ENCODE results near the gene CNST. TPM values are rescaled to one million over a fixed set of nuclear protein-coding genes. Genes with fewer than 3 reads are reported as not detected.
A peak's percentile ranks its signal among the peaks of the same experiment; 100 is the strongest.

CNST gene
- total and polyA plus RNA-seq, 2 of the 13 experiments (the other 11 are each of a cell fraction or from before 2014, with no cell fraction given) = 6.3 to 12.4 TPM

- peak; percentile 59 for TF ChIP-seq PATZ1 (CRISPR knock-in tag; IDR thresholded peaks at IDR 0.05)
- TF ChIP-seq NFE2L2 (IDR thresholded peaks at IDR 0.05; ENCODE audit: low read length) = no peak
- no peak for TF ChIP-seq ZNF20 (CRISPR knock-in tag; IDR thresholded peaks at IDR 0.05)
- peak; percentile 89 for TF ChIP-seq KDM6A (CRISPR knock-in tag; IDR thresholded peaks at IDR 0.05; ENCODE audit: low read depth)
- TF ChIP-seq ZNF329 (CRISPR knock-in tag; IDR thresholded peaks at IDR 0.05; ENCODE audit: low read depth) = no peak
- TF ChIP-seq PRDM10 (CRISPR knock-in tag; IDR thresholded peaks at IDR 0.05; ENCODE audit: low read depth) = no peak
- TF ChIP-seq MBD4 (IDR thresholded peaks at IDR 0.05; ENCODE audit: borderline replicate concordance, low read length) = peak; percentile 91; the same call in 1 of the 2 replicates
- peak; percentile 42; the same call in 1 of the 2 replicates for TF ChIP-seq ZSCAN5A (CRISPR knock-in tag; IDR thresholded peaks at IDR 0.05; ENCODE audit: borderline replicate concordance)
- no peak for TF ChIP-seq ATF5 (CRISPR knock-in tag; IDR thresholded peaks at IDR 0.05; ENCODE audit: low read depth)
- no peak for TF ChIP-seq LBX2 (CRISPR knock-in tag; IDR thresholded peaks at IDR 0.05; ENCODE audit: borderline replicate concordance)
- TF ChIP-seq ATM (IDR thresholded peaks at IDR 0.05; ENCODE audit: borderline replicate concordance) = no peak
- TF ChIP-seq MYNN (CRISPR knock-in tag; IDR thresholded peaks at IDR 0.05; ENCODE audit: low read depth) = no peak
- peak; percentile 99 for TF ChIP-seq HNF4A (CRISPR knock-in tag; IDR thresholded peaks at IDR 0.05)
- TF ChIP-seq KAT7 (CRISPR knock-in tag; IDR thresholded peaks at IDR 0.05; ENCODE audit: borderline replicate concordance) = no peak
- TF ChIP-seq PHF5A (CRISPR knock-in tag; IDR thresholded peaks at IDR 0.05; ENCODE audit: low read depth, unreplicated experiment) = no peak
- no peak for TF ChIP-seq ZC3H4 (CRISPR knock-in tag; IDR thresholded peaks at IDR 0.05; ENCODE audit: borderline replicate concordance)
These were observed 17.4 kb downstream of the CNST start (continued) for GRCh38 chr1:246583448-246584185.

All from HepG2 (cell line).